Smooth muscle cell (in vitro differentiated cells): Measurements from ENCODE around the gene TFF1. TPM values are rescaled to one million over a fixed set of nuclear protein-coding genes. Genes with fewer than 3 reads are reported as not detected.

Experiments used
- DNase-seq: peaks from one replicate; lab custom pipeline; 2025; ENCODE audit not compliant: unreplicated experiment; lab: John Stamatoyannopoulos, UW
- H2AFZ ChIP-seq: fragments of 200-600 bp; sonication (generic); 2 replicates; pipeline ENCODE4 v1.6.0; 2016; ENCODE audit warnings: antibody characterized with exemption, low read depth, mild to moderate bottlenecking
- H3F3A ChIP-seq: fragments of 200-600 bp; sonication (generic); 2 replicates; pipeline ENCODE4 v1.6.0; 2017; ENCODE audit warnings: antibody characterized with exemption, low read depth
- H3K27ac ChIP-seq: fragments of 200-600 bp; sonication (generic); 2 replicates; pipeline ENCODE4 v1.5.1; 2016; ENCODE audit warnings: low read depth, mild to moderate bottlenecking
- H3K27me3 ChIP-seq: fragments of 200-600 bp; sonication (generic); 2 replicates; pipeline ENCODE4 v1.6.1; 2016; ENCODE audit warnings: low read depth, mild to moderate bottlenecking
- H3K36me3 ChIP-seq: fragments of 200-600 bp; sonication (generic); 2 replicates; pipeline ENCODE4 v1.5.1; 2016; ENCODE audit warnings: low read depth
- H3K4me1 ChIP-seq: fragments of 200-600 bp; sonication (generic); 2 replicates; pipeline ENCODE4 v1.5.1; 2016; ENCODE audit warnings: low read depth
- H3K4me2 ChIP-seq: fragments of 200-600 bp; sonication (generic); 2 replicates; pipeline ENCODE4 v1.6.0; 2016; ENCODE audit warnings: mild to moderate bottlenecking
- H3K4me3 ChIP-seq: fragments of 200-600 bp; sonication (generic); 2 replicates; pipeline ENCODE4 v1.5.1; 2016; ENCODE audit warnings: mild to moderate bottlenecking
- H3K79me2 ChIP-seq: fragments of 200-600 bp; sonication (generic); 2 replicates; pipeline ENCODE4 v1.6.0; 2016; ENCODE audit warnings: low read depth, mild to moderate bottlenecking
- H3K9ac ChIP-seq: fragments of 200-600 bp; sonication (generic); 2 replicates; pipeline ENCODE4 v1.6.0; 2016; ENCODE audit warnings: low read depth
- H3K9me3 ChIP-seq: fragments of 200-600 bp; sonication (generic); replicated peaks from 2 replicates; pipeline ENCODE4 v1.5.1; 2016; ENCODE audit warnings: low read depth
- H4K20me1 ChIP-seq: fragments of 200-600 bp; sonication (generic); 2 replicates; pipeline ENCODE4 v1.6.0; 2016; ENCODE audit warnings: low read depth
- WGBS: methylation state at CpG from one replicate; pipeline ENCODE4 v1.1.7; 2016; ENCODE audit warnings: low lambda C conversion rate; 5-methylcytosine and 5-hydroxymethylcytosine counted together
- polyA plus RNA-seq: library from polyadenylated mRNA; unstranded; fragments of >200 nt; fragmentation: Nextera tagmentation; extraction: Ambion mirVana; gene quantifications from 2 replicates; pipeline ENCODE4 v1.2.1, GENCODE V29; 2016
- total RNA-seq: library from RNA; depleted of rRNA; stranded (reverse); fragments of >200 nt; gene quantifications from 2 replicates; pipeline ENCODE4 v1.2.3, GENCODE V29; 2014
- TF ChIP-seq, protein P1 (sequence below): fragments of 200-600 bp; sonication (generic); IDR thresholded peaks from 2 replicates; pipeline ENCODE4 v1.5.1; 2017; ENCODE audit warnings: borderline replicate concordance, mild to moderate bottlenecking, antibody characterized with exemption; ENCODE audit not compliant: insufficient read depth, poor library complexity, severe bottlenecking

The TFF1 gene
- total and polyA plus RNA-seq, 2 experiments from 2014 or later = 7.9 to 8.6 TPM

DNA sequence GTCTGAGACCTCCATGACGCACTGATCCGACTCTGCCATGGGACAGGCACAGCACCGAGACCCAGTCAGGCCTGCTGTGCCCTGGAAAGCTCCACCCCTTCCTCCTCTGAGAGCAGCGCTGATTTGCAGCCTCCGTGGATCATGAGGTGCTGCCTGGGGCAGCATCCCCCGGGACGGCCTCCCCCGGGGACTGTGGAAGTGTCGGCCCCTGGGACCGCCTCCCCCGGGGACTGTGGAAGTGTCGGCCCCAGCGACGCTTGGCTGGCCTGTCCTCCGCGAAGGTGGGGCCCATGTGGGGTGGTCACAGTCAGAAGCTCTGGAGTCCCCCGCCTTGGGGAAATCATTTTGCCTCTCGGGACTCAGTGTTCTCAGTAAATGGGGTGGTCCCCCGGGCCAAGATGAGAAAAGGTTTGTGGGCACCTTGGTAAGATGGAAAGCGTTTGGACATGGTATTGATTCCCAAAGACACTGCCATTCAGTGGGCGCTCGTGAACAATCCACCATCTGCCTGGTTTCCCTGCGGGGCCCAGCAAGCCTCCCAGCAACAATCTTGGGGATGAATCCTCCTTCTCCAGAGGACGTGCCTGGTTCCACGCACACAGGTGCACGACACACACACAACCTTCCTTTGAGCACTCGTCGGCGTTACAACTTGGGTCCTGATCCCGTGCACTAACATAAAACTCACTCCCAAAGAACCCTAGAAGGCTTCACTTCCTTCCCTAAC is 18.6 kb downstream of the TFF1 start:
- no peaks in the 10 kb centered on the region for H3K79me2 ChIP-seq
- H3F3A ChIP-seq = no peaks in the 10 kb centered on the region
- H3K4me2 ChIP-seq = no peak overlapping the region
- H2AFZ ChIP-seq = no peak overlapping the region
- TF ChIP-seq, protein P1, sequence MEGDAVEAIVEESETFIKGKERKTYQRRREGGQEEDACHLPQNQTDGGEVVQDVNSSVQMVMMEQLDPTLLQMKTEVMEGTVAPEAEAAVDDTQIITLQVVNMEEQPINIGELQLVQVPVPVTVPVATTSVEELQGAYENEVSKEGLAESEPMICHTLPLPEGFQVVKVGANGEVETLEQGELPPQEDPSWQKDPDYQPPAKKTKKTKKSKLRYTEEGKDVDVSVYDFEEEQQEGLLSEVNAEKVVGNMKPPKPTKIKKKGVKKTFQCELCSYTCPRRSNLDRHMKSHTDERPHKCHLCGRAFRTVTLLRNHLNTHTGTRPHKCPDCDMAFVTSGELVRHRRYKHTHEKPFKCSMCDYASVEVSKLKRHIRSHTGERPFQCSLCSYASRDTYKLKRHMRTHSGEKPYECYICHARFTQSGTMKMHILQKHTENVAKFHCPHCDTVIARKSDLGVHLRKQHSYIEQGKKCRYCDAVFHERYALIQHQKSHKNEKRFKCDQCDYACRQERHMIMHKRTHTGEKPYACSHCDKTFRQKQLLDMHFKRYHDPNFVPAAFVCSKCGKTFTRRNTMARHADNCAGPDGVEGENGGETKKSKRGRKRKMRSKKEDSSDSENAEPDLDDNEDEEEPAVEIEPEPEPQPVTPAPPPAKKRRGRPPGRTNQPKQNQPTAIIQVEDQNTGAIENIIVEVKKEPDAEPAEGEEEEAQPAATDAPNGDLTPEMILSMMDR = no peak
- H3K9me3 ChIP-seq = no peaks in the 10 kb centered on the region
- H3K4me3 ChIP-seq = no peak overlapping the region
- no peak overlapping the region for H3K9ac ChIP-seq
- WGBS = 92% methylated on average over 28 of the region's 30 CpGs
- no peaks in the 10 kb centered on the region for H3K36me3 ChIP-seq
- H3K4me1 ChIP-seq = no peaks in the 10 kb centered on the region
- H3K27ac ChIP-seq = no peak overlapping the region
- DNase-seq = no peak
- no peaks in the 10 kb centered on the region for H4K20me1 ChIP-seq
- H3K27me3 ChIP-seq = no peaks in the 10 kb centered on the region

DNA sequence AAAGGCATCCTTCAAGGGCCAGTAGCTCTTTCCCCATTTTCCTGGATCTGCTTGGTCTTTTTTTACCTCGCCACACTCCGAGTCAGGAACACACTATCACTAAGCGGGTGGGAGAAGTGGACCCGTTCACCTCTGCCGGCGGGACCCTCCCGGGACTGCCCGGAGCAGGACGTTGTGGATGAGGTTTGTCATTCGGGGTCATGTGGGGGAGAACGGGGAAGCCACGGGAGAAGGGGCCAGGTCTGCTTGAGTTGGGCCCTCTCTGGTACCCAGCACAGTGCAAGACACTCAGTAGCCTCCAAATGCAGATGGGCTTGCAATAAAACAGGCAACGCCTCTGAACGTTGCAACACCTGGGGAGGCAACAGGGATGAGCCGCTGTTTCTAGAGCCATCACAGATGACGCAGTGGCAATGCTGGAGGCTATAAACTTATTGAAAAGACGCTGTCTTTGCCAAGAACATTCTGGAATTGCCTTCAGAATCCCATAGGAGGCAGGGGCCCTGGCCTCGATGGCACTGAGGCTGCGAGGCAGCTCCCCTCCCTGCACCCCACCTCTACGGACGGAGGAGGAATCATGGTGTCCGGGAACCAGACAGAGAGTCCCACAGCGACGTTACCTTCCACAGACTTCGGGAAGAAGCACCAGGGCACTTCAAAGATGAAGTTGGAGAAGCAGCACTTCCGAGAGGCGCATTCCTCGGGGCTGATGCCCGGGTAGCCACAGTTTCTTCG is 19.3 kb downstream of the TFF1 start:
- H2AFZ ChIP-seq = no peak overlapping the region
- no peak overlapping the region for H3K4me3 ChIP-seq
- H3K27ac ChIP-seq = no peak overlapping the region
- H3K9me3 ChIP-seq = no peaks in the 10 kb centered on the region
- no peak overlapping the region for H3K4me2 ChIP-seq
- no peaks in the 10 kb centered on the region for H3K36me3 ChIP-seq
- H3K9ac ChIP-seq = no peak overlapping the region
- no peaks in the 10 kb centered on the region for H3K27me3 ChIP-seq
- no peaks in the 10 kb centered on the region for H3F3A ChIP-seq
- TF ChIP-seq, protein P1 = no peak
- no peaks in the 10 kb centered on the region for H3K4me1 ChIP-seq
- no peak for DNase-seq
- H4K20me1 ChIP-seq = no peaks in the 10 kb centered on the region
- WGBS = 93% methylated on average over 30 of the region's 30 CpGs
- no peaks in the 10 kb centered on the region for H3K79me2 ChIP-seq

DNA sequence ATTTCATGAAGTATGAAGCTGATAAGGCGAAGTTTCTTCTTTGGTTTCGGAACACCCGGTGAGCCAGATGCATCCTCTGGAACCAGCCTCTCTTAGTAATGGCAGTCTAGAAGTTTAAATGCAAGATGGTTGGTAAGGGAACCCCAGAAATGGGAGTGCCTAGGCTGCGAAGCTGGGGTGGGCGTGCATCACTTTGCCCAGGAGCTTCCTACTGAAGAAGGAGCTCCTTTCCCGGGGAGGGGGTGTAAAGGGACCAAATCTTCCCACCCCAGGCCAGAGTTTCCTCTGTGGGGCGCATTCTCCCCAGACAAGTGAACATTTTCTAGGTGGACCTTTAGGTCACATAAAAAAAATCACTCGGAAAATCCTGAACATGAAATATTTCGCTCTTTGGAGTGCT is 19.9 kb downstream of the TFF1 start:
- H3K27ac ChIP-seq = no peak overlapping the region
- no peaks in the 10 kb centered on the region for H3K9me3 ChIP-seq
- no peak for DNase-seq
- H3K4me1 ChIP-seq = no peaks in the 10 kb centered on the region
- no peak overlapping the region for H3K4me3 ChIP-seq
- 94% methylated on average over 9 of the region's 9 CpGs for WGBS
- no peaks in the 10 kb centered on the region for H3K79me2 ChIP-seq
- H3K27me3 ChIP-seq = no peaks in the 10 kb centered on the region
- H3K9ac ChIP-seq = no peak overlapping the region
- H3F3A ChIP-seq = no peaks in the 10 kb centered on the region
- no peaks in the 10 kb centered on the region for H3K36me3 ChIP-seq
- H4K20me1 ChIP-seq = no peaks in the 10 kb centered on the region
- TF ChIP-seq, protein P1 = no peak
- H2AFZ ChIP-seq = no peak overlapping the region
- H3K4me2 ChIP-seq = no peak overlapping the region
